ENCODE results near the gene HSPB7. TPM values are rescaled to one million over a fixed set of nuclear protein-coding genes. Genes with fewer than 3 reads are reported as not detected.

HSPB7 gene
- total and polyA plus RNA-seq, 2 of the 8 experiments (the other 6 are each of a cell fraction or from before 2014, with no cell fraction given), result not detected

DNA sequence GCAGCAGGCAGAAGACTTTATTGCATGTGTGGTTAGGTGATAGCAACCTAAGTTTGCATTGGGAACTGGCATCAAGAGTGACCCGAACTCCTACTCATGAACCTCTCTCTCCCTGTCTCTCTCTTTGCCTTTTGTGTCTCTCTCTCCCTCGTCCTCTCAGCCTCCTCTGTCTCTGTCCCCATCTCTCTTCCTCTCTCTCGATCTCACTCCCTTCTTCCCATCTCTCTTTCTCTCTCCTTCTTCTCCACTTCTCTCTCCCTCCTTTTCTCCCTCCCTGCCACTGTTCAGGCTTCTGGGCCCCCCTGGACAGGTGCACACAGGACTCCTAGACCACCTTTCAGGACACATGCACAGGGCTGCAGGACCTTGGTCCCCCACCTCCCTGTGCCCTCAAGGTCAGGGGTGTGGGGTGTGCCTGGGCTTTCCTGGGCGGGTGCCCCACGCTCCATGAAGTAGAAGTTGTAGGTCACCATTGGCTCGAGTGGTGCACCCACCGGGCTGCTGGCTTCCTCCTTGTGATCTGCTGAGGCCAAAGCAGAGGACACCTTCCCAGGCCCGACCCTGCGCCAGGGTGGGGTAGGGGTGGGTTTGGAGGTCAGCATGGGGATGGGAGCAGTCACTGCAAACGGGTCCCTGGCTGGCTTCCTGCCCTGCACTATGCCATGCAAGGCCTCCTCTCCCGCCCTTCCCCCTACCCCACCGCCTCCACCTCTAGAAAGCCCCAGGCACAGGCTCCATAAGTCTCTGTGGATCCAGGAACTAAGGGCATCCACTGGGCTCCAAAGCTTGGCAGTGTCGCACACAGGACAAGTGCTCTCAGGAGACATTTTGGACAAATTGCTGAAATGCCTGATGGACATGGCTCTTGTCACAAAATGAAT, 28.7 kb downstream of the HSPB7 start (continued):
- TF ChIP-seq CTCF (IDR thresholded peaks at IDR 0.05; ENCODE audit: control extremely low read depth in 1 of 3, insufficient read depth in 1 of 3, low read depth in 1 of 3, low read length in 3 of 3) (no peak), E2F6 (IDR thresholded peaks at IDR 0.05) (no peak), SP4 (IDR thresholded peaks at IDR 0.05; ENCODE audit: low read length) (no peak), RNF2 (IDR thresholded peaks at IDR 0.05; ENCODE audit: borderline replicate concordance, low read depth, low read length, missing control alignments, poor library complexity, severe bottlenecking) (no peak), BACH1 (IDR thresholded peaks at IDR 0.05; ENCODE audit: low read length) (no peak), YY1 (IDR thresholded peaks at IDR 0.05; ENCODE audit: low read depth, low read length) (no peak)
